ENCODE measurements around the gene CENPB. TPM values are rescaled to one million over a fixed set of nuclear protein-coding genes. Genes with fewer than 3 reads are reported as not detected.

The CENPB gene
- total and polyA plus RNA-seq, 2 experiments from 2014 or later: 4.5 to 134 TPM

GRCh38 chr20:3759316-3759823 lies 27.2 kb downstream of the CENPB start:
- in situ Hi-C loops (cut with MboI): no loop called here
- WGBS, 2 experiments (ENCODE audit: low coverage in 1 of 2, low lambda C conversion rate in 2 of 2, missing lambda C conversion rate in 2 of 2): 88 to 89% methylated on average over 9 to 11 of the region's 11 CpGs

GRCh38 chr20:3758566-3758965 lies 28.0 kb downstream of the CENPB start:
- H3K4me3 ChIP-seq: no peak overlapping the region
- TF ChIP-seq EZH2 (IDR thresholded peaks at IDR 0.05; ENCODE audit: insufficient read depth, poor library complexity, severe bottlenecking): no peak
- no peak for TF ChIP-seq EZH2phosphoT487 (IDR thresholded peaks at IDR 0.05; ENCODE audit: insufficient read depth, low read depth)
- no peak overlapping the region for H2AFZ ChIP-seq
- H3K27me3 ChIP-seq (replicated peaks; ENCODE audit: insufficient read depth): no peaks in the 10 kb centered on the region
- H4K20me1 ChIP-seq (ENCODE audit: insufficient read depth): no peaks in the 10 kb centered on the region
- no peak overlapping the region for H3K4me2 ChIP-seq (ENCODE audit: unreplicated experiment)
- H3K36me3 ChIP-seq (ENCODE audit: low read depth): no peaks in the 10 kb centered on the region; the same call in 1 of the 2 replicates
- no peaks in the 10 kb centered on the region for H3K9me2 ChIP-seq (ENCODE audit: insufficient read depth)
- no peak overlapping the region for H3K9ac ChIP-seq
- no peak overlapping the region for H3K27ac ChIP-seq
- DNase-seq: no peak
- no peaks in the 10 kb centered on the region for H3K4me1 ChIP-seq (ENCODE audit: insufficient read depth)
- WGBS, 2 experiments (ENCODE audit: low coverage in 1 of 2, low lambda C conversion rate in 2 of 2, missing lambda C conversion rate in 2 of 2): 82 to 89% methylated on average over 10 to 11 of the region's 11 CpGs
- H3K79me2 ChIP-seq (ENCODE audit: insufficient read depth): no peaks in the 10 kb centered on the region
- no peaks in the 10 kb centered on the region for H3K9me3 ChIP-seq (ENCODE audit: low read depth)
- no peaks in the 10 kb centered on the region for H3F3A ChIP-seq (ENCODE audit: insufficient read depth)
- in situ Hi-C loops (cut with MboI): no loop called here

More at GRCh38 chr20:3759316-3759823, 27.2 kb downstream of the CENPB start:
- H3K4me3 ChIP-seq: no peak overlapping the region
- no peak overlapping the region for H2AFZ ChIP-seq
- no peaks in the 10 kb centered on the region for H3K9me2 ChIP-seq (ENCODE audit: insufficient read depth)
- H3K9me3 ChIP-seq (ENCODE audit: low read depth): no peaks in the 10 kb centered on the region
- H3K4me2 ChIP-seq (ENCODE audit: unreplicated experiment): no peak overlapping the region
- no peaks in the 10 kb centered on the region for H3K4me1 ChIP-seq (ENCODE audit: insufficient read depth)
- H3K36me3 ChIP-seq (ENCODE audit: low read depth): no peaks in the 10 kb centered on the region; the same call in 1 of the 2 replicates
- H3K9ac ChIP-seq: no peak overlapping the region
- no peak for DNase-seq
- H3K79me2 ChIP-seq (ENCODE audit: insufficient read depth): no peaks in the 10 kb centered on the region; the same call in 1 of the 2 replicates
- H3K27ac ChIP-seq: no peak overlapping the region
- no peaks in the 10 kb centered on the region for H3K27me3 ChIP-seq (replicated peaks; ENCODE audit: insufficient read depth)
- H4K20me1 ChIP-seq (ENCODE audit: insufficient read depth): no peaks in the 10 kb centered on the region
- TF ChIP-seq EZH2phosphoT487 (IDR thresholded peaks at IDR 0.05; ENCODE audit: insufficient read depth, low read depth) (no peak), EZH2 (IDR thresholded peaks at IDR 0.05; ENCODE audit: insufficient read depth, poor library complexity, severe bottlenecking) (no peak)
- H3F3A ChIP-seq (ENCODE audit: insufficient read depth): no peaks in the 10 kb centered on the region

- DNase-seq: no peak
- H3K27me3 ChIP-seq (replicated peaks; ENCODE audit: insufficient read depth): no peaks in the 10 kb centered on the region
- no peak for TF ChIP-seq EZH2phosphoT487 (IDR thresholded peaks at IDR 0.05; ENCODE audit: insufficient read depth, low read depth)
- TF ChIP-seq EZH2 (IDR thresholded peaks at IDR 0.05; ENCODE audit: insufficient read depth, poor library complexity, severe bottlenecking): no peak
- H3K79me2 ChIP-seq (ENCODE audit: insufficient read depth): no peaks in the 10 kb centered on the region
- H3K9ac ChIP-seq: no peak overlapping the region
- no peaks in the 10 kb centered on the region for H4K20me1 ChIP-seq (ENCODE audit: insufficient read depth)
- H3K36me3 ChIP-seq (ENCODE audit: low read depth): no peaks in the 10 kb centered on the region; the same call in 1 of the 2 replicates
- no peaks in the 10 kb centered on the region for H3K4me1 ChIP-seq (ENCODE audit: insufficient read depth)
- in situ Hi-C loops (cut with MboI): no loop called here
- H3K27ac ChIP-seq: no peak overlapping the region
- no peak overlapping the region for H3K4me3 ChIP-seq
- WGBS, 2 experiments (ENCODE audit: low coverage in 1 of 2, low lambda C conversion rate in 2 of 2, missing lambda C conversion rate in 2 of 2): 91 to 93% methylated on average over 2 of the region's 2 CpGs
- H2AFZ ChIP-seq: no peak overlapping the region
- no peaks in the 10 kb centered on the region for H3F3A ChIP-seq (ENCODE audit: insufficient read depth)
- H3K4me2 ChIP-seq (ENCODE audit: unreplicated experiment): no peak overlapping the region
- no peaks in the 10 kb centered on the region for H3K9me2 ChIP-seq (ENCODE audit: insufficient read depth)
- H3K9me3 ChIP-seq (ENCODE audit: low read depth): no peaks in the 10 kb centered on the region
Measured at GRCh38 chr20:3757268-3757667, 29.3 kb downstream of the CENPB start.

- Histone ChIP-seq H2AFZ (no peak overlapping the region), H3K4me2 (ENCODE audit: unreplicated experiment) (no peak overlapping the region), H3K9ac (no peak overlapping the region), H3F3A (ENCODE audit: insufficient read depth) (no peaks in the 10 kb centered on the region), H4K20me1 (ENCODE audit: insufficient read depth) (no peaks in the 10 kb centered on the region), H3K79me2 (ENCODE audit: insufficient read depth) (no peaks in the 10 kb centered on the region), H3K4me3 (no peak overlapping the region), H3K9me3 (ENCODE audit: low read depth) (no peaks in the 10 kb centered on the region), H3K9me2 (ENCODE audit: insufficient read depth) (no peaks in the 10 kb centered on the region), H3K27me3 (replicated peaks; ENCODE audit: insufficient read depth) (no peaks in the 10 kb centered on the region), H3K4me1 (ENCODE audit: insufficient read depth) (no peaks in the 10 kb centered on the region), H3K36me3 (ENCODE audit: low read depth) (no peaks in the 10 kb centered on the region; the same call in 1 of the 2 replicates), H3K27ac (no peak overlapping the region)
- no peak for TF ChIP-seq EZH2 (IDR thresholded peaks at IDR 0.05; ENCODE audit: insufficient read depth, poor library complexity, severe bottlenecking)
- no peak for TF ChIP-seq EZH2phosphoT487 (IDR thresholded peaks at IDR 0.05; ENCODE audit: insufficient read depth, low read depth)
- in situ Hi-C loops (cut with MboI): no loop called here
- 73 to 78% methylated on average over 4 of the region's 5 CpGs for WGBS, 2 experiments (ENCODE audit: low coverage in 1 of 2, low lambda C conversion rate in 2 of 2, missing lambda C conversion rate in 2 of 2)
- no peak for DNase-seq
Measured at GRCh38 chr20:3755814-3756480, 30.6 kb downstream of the CENPB start.

Measured in GM23248 (cell line).